ENCODE data around the gene ZDHHC8.

The ZDHHC8 gene

GRCh38 chr22:20146777-20147176 lies 15.2 kb downstream of the ZDHHC8 start:
- no peaks in the 10 kb centered on the region for H3K27me3 ChIP-seq (ENCODE audit: insufficient read depth, low read length)
- no peak overlapping the region for H2AFZ ChIP-seq (ENCODE audit: low read length)
- no peaks in the 10 kb centered on the region for H3K9me3 ChIP-seq (ENCODE audit: low read length)
- no peak overlapping the region for H3K27ac ChIP-seq (ENCODE audit: low read depth, low read length, poor library complexity, severe bottlenecking)
- no peak overlapping the region for H3K4me2 ChIP-seq (ENCODE audit: low read length)
- no peaks in the 10 kb centered on the region for H3F3A ChIP-seq (ENCODE audit: insufficient read depth, low read length)
- H3K4me1 ChIP-seq (ENCODE audit: insufficient read depth, low read length, severe bottlenecking): no peaks in the 10 kb centered on the region
- H3K9ac ChIP-seq (ENCODE audit: low read length): no peak overlapping the region
- no peaks in the 10 kb centered on the region for H3K9me2 ChIP-seq (ENCODE audit: low read depth, low read length)
- TF ChIP-seq CTCF (IDR thresholded peaks at IDR 0.05; ENCODE audit: low read length) (no peak), EZH2 (IDR thresholded peaks at IDR 0.05; ENCODE audit: borderline replicate concordance, low read length) (no peak)
- H3K79me2 ChIP-seq (ENCODE audit: insufficient read depth, low read length): no peaks in the 10 kb centered on the region
- H4K20me1 ChIP-seq (ENCODE audit: insufficient read depth, low read length): no peaks in the 10 kb centered on the region
- no peak overlapping the region for H3K4me3 ChIP-seq (ENCODE audit: low read depth, low read length, poor library complexity, severe bottlenecking)
- no peaks in the 10 kb centered on the region for H3K36me3 ChIP-seq (ENCODE audit: insufficient read depth, low read length)

GRCh38 chr22:20147237-20147988 lies 15.8 kb downstream of the ZDHHC8 start:
- no peaks in the 10 kb centered on the region for H3F3A ChIP-seq (ENCODE audit: insufficient read depth, low read length)
- no peaks in the 10 kb centered on the region for H3K9me3 ChIP-seq (ENCODE audit: low read length)
- no peaks in the 10 kb centered on the region for H3K4me1 ChIP-seq (ENCODE audit: insufficient read depth, low read length, severe bottlenecking)
- no peak overlapping the region for H3K4me3 ChIP-seq (ENCODE audit: low read depth, low read length, poor library complexity, severe bottlenecking)
- no peaks in the 10 kb centered on the region for H3K36me3 ChIP-seq (ENCODE audit: insufficient read depth, low read length)
- H2AFZ ChIP-seq (ENCODE audit: low read length): no peak overlapping the region
- no peaks in the 10 kb centered on the region for H3K79me2 ChIP-seq (ENCODE audit: insufficient read depth, low read length)
- H3K27ac ChIP-seq (ENCODE audit: low read depth, low read length, poor library complexity, severe bottlenecking): no peak overlapping the region
- H3K9ac ChIP-seq (ENCODE audit: low read length): no peak overlapping the region
- no peak overlapping the region for H3K4me2 ChIP-seq (ENCODE audit: low read length)
- no peaks in the 10 kb centered on the region for H3K27me3 ChIP-seq (ENCODE audit: insufficient read depth, low read length)
- TF ChIP-seq CTCF (IDR thresholded peaks at IDR 0.05; ENCODE audit: low read length) (no peak), EZH2 (IDR thresholded peaks at IDR 0.05; ENCODE audit: borderline replicate concordance, low read length) (no peak)
- H3K9me2 ChIP-seq (ENCODE audit: low read depth, low read length): no peaks in the 10 kb centered on the region
- no peaks in the 10 kb centered on the region for H4K20me1 ChIP-seq (ENCODE audit: insufficient read depth, low read length)

GRCh38 chr22:20148414-20148813 lies 16.8 kb downstream of the ZDHHC8 start:
- Histone ChIP-seq H2AFZ (ENCODE audit: low read length) (no peak overlapping the region), H3K4me3 (ENCODE audit: low read depth, low read length, poor library complexity, severe bottlenecking) (no peak overlapping the region), H3K27me3 (ENCODE audit: insufficient read depth, low read length) (no peaks in the 10 kb centered on the region), H3K4me1 (ENCODE audit: insufficient read depth, low read length, severe bottlenecking) (no peaks in the 10 kb centered on the region), H3K4me2 (ENCODE audit: low read length) (no peak overlapping the region), H3K27ac (ENCODE audit: low read depth, low read length, poor library complexity, severe bottlenecking) (no peak overlapping the region), H3K9me2 (ENCODE audit: low read depth, low read length) (no peaks in the 10 kb centered on the region), H4K20me1 (ENCODE audit: insufficient read depth, low read length) (no peaks in the 10 kb centered on the region), H3K9me3 (ENCODE audit: low read length) (no peaks in the 10 kb centered on the region), H3K9ac (ENCODE audit: low read length) (no peak overlapping the region), H3K36me3 (ENCODE audit: insufficient read depth, low read length) (no peaks in the 10 kb centered on the region), H3K79me2 (ENCODE audit: insufficient read depth, low read length) (no peaks in the 10 kb centered on the region), H3F3A (ENCODE audit: insufficient read depth, low read length) (no peaks in the 10 kb centered on the region)
- TF ChIP-seq CTCF (IDR thresholded peaks at IDR 0.05; ENCODE audit: low read length) (no peak), EZH2 (IDR thresholded peaks at IDR 0.05; ENCODE audit: borderline replicate concordance, low read length) (no peak)
